GM19043 (cell line): ENCODE results near the gene ROBO1.

Experiments
- ATAC-seq: cut with Tn5 transposase; IDR thresholded peaks from one replicate; pipeline ENCODE4 v1.9.1; 2021; ENCODE audit warnings: low read depth; ENCODE audit not compliant: unreplicated experiment

The ROBO1 gene

DNA sequence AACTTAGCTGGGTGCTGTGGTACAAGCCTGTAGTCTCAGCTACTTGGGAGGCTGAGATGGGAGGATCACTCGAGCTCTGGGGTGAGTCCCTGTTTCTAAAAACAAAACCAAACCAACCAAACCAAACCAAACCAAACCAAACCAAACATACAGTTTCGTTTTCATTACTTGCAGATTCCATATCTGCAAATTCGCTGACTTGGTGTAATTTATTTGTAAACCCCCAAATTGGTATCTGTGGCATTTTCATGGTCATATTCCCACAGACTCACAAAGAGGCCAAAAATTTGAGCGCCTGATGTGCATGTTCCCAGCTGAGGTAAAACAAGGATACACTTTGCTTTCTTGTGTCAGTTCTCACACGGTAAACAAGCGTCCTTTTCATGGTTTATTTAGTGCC is 1138.3 kb downstream of the ROBO1 start:
- ATAC-seq: no peak

DNA sequence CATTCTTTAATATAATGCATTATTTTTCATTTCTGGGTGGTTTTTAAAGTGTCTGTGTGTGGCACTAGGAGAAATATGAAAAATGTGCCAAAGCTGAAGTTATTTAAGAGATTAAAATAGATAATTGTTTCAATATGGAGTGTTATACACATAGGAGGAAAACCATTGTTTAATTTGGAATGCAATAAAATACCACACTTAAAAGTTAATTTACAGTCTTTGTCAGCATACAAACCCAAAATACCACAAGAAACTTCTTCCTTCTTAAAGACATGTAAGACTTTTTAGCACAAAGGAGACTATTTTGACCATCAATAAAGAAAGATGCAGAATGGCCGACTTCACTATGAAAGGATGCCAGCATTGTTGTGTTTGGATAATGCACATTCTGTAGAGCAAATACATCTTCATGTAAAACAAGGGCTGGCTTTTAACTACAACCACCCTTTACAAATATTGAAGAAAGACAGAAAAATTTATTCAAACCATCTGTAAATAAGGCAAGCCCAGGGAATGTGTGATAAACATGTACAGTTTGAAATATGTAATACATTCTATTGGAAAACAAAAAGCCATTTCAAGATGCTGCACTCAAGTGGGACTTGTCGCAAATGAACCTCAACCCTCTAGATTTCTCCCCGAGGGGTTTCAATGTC is 1146.6 kb downstream of the ROBO1 start:
- no peak for ATAC-seq

DNA sequence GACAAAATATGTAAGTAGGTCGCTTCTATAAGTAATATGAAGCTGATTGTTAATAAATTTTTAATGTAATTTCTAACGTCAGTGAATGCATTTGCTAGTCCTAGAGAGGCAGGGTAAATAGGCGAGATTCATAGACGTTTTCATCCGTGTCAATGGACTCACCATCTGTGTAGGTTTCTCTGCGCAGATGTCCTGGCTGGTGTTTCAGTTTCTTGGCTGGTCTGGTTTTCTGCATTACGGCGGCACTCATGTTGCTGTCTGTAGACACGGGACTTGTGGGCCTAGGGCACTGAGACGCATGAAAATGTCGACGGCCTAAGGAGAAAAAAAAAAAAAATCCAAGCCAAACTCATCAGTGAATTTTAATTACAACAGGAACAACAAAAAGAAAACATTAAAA is 1153.3 kb downstream of the ROBO1 start:
- ATAC-seq: no peak

DNA sequence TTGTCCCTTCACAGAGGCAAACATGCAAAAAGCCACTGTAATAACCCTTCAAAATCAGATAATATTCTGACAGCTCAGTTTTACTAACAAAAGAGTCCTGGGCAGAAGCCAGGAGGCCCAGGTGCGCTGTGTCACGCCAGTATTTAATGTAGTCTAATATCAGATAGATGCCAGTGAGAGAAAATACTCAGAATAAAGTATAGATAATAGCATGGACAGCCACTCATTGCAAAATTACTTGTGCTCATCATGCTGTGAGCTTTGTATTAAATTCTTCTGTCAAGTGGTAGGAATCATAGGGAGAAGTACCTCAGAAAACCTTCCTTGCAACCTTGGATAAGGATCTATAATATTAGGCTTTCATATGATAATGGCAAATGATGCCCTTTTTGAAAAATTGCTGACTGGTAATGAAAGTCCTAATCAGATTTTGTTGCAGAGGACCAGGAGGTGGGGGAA is 1154.3 kb downstream of the ROBO1 start:
- no peak for ATAC-seq

DNA sequence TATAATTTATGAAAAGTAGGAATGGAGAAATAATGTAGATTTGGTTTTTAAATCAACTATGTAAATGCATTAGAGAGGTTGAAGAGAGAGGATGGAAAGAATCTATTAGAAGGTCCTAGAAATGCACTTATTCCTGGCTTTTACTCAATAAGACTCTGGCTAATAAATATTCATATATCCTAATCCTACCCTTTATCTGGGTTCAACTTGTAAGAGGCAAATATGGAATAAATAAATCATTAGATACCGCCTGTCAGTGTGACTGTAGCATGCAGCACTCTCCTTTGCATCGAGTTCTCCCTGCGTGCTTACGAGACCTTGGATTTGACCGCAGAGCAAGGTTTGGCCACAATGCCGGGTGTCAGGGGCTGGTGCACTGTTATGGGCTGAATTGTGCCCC is 1156.5 kb downstream of the ROBO1 start:
- ATAC-seq: no peak

DNA sequence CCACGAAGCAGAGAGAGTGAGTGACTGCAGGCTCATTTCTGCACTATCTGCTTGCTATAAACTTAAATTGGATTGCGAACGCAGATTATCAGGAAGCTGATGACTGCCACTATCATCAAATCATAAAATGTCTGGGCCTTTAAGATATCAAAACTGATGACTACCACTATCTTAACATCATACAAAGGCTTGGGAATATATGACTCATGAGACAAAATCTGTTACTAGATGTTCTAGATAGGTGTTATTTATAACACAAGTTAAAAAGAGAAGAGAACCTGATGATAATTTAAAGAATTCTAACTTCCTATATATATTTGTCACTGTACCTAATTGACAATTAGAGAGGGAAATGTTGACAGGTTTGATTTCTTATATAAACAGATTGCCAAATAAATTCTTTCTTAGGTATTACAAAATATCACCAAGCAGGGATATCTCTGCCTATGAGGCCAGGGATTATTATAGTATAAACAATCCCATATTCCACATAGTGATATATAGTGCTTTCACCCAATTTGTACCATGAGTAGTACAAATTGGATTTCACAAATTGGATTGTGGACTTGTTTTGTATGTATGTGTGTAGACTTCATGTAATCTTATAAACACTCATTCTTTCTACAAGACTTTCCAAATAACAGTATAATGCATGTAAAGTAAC is 1157.2 kb downstream of the ROBO1 start:
- ATAC-seq: no peak

DNA sequence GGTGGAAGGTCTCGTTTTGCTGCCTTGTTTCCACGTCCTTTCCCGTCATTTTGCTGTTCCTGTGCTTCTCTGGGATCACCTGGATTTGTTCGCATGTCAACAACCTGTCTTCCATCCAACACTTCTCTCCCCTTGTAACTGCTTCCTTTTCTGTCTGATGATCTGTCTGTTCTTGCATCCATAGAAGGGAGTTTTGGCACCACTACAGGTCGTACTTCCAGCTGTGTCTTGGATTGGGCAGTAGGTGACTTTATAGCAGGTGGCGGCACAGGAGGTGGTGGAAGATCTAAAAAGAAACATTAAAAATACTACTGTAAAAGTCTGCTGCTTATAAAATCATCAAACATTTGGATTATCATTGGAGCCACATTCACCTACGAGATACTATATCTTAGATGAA is 1161.0 kb downstream of the ROBO1 start:
- ATAC-seq: no peak

DNA sequence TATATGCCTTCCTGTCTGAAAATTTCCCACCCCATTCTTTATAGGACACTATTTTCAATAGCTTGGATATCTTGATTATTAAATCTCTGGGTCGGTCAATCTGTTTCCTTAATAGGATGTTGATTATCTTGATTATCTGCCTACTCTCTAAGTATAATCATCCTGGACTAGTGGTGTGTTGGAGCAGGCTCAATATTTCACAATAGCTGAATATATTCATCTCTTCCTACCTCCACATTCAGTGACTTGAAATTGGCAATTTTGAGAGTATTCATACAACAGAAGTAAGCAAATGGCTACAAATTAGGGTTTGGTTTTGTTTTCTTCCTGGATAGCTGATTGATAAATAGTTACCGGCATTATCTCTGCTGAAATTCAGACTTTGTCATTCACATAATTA is 1162.6 kb downstream of the ROBO1 start:
- ATAC-seq: no peak

DNA sequence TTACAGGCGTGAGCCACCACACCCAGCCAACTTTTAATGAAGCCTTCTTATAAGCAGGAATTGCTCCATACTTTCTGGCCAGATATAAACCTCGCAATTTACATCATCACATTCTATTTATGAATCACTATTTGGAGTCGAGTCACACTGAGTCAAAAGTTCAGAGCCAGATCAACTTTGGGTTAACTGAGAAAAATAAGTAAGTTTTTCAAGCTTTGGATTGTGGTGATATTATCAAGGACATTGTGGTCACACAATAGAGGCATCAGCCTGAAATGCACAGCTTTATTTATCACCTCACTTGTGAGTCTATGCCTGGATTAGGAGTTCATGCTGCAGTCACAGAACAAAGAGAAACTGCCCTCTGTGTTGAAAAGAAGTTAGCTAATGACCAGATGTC is 1163.5 kb downstream of the ROBO1 start:
- ATAC-seq: no peak

DNA sequence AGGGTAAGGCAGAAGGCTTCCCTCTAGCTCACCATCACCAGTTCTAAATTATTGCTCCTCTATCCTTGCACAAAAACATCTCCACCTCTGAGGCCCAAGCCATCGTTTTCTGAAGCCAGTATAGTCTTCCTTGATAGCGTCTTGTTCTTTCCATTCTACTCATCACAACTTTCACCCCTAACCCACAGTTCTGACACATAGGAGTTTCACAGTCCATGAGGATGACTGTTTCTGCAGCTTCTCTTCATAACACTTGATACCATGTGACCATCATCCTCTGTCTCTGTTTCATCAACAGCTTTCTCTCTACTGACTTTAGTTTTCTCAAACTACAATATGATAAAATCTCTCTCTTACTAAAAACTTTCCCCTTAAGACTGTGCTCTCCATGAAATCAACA is 1166.5 kb downstream of the ROBO1 start:
- ATAC-seq: no peak

DNA sequence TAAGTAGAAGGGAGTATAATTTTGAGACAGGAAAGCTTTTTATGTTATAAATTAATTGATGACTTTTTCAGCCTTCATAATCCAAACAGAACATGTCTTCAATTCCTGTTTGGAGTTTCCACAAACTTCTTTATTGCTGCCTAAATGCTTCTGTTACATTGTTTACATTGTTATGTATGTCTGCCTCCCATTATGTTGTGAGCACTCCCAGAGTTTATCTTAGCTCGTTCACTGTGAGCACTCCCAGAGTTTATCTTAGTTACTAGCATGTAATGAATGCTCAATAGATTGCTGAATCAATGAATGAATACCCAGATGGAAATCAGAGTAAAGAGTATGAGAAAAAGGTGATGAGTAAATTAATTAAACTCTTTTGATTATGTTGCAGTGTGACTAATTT is 1178.0 kb downstream of the ROBO1 start:
- ATAC-seq: no peak

DNA sequence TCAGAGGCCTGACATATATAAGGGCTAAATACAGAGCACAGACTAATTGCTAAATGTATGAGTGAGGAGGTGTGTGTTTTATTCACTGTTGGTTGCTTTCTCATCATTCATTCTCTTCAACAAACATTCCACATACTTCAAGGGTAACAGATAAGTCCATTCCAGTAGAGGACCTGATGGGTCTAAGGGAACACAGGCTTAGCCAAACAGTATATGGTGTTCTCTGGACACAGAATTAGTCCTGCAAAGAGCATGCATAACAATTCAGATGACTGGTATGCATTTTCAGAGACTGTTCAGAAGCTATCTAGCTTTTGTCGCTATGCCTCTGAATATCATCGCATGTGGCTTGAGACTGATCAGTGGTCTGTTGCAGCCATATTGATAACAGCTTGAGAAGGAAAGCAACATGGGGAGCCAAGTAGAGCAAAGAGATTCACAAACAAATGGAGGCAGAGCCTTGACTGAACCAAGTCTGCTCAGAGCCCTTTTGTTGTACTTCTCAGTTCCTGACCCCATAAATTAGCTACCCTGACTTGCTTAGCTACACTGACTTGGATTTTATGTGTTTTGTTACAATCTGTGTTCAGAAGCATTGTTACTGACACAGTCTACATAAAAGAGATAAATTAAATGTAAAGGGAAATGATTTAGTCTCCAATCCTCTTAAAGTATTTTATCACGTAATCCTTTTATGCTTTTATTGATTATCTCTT is 1178.7 kb downstream of the ROBO1 start:
- no peak for ATAC-seq

DNA sequence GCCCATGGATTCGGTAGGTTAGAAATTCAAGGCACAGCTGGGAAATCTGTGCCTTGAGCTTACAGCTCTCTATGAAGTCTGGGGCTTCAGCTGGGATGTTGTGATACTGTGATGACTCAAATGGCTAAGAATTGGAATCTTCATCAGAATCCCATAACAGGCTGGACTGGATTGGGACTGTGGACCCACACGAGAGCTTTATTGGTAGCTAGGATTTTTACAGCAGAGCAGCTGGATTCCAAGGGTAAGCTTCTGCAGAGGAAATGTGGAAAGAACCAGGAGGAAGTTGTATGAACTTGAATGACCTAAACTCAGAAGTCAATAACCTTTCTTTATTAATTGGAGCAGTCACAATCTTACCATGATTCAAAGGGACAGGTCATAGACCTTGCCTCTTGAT is 1187.1 kb downstream of the ROBO1 start:
- ATAC-seq: no peak

DNA sequence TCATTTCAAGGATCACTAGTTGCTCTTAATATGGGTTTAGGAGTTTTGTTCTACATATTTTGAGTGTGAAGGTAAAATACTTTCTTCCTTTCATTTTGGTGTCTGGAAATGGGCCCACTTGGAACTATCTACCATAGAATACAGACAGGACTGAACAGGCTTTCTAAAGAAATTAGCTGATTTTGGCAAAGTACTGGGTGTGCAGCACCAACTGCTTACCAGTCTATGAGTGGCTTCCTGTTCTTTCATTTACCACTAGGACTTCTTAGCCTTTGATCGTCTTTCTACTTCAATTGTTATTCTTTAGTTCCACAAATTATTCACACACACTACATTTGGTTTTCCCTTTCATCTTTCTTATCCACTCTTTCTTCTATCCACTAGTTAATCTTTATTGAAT is 1196.3 kb downstream of the ROBO1 start:
- no peak for ATAC-seq

DNA sequence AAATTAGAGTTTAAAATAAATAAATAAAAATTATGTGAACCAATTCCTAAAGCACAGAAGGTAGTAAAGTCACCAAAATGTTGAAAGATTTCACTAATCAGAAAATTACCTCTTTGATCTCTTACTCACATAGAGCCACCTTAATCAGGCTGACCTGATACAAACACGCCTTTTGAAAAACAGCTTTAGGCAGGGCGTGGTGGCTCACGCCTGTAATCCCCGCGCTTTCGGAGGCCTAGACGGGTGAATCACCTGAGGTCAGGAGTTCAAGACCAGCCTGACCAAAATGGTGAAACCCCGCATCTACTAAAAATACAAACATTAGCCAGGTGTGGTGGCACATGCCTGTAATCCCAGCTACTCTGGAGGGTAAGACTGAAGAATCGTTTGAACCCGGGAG is 1197.3 kb downstream of the ROBO1 start:
- no peak for ATAC-seq

DNA sequence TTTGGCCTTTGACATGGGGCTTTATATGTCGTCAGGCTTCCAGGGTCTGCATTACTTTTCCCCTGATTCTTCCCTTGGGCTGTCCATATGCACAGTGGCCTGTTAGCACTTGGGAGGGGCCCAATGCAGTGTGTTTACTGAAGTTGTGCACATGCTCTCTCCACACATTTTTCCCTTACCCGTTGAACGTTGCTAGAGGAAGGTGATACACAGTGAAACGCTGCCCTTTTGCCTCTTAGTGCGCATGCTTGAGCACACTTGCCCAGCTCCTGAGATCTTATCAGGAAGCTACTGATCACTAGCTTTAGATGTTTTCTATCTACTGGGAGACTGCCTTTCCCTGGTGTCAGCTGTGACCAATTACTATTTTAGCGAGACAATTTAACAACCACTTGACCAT is 1198.0 kb downstream of the ROBO1 start:
- no peak for ATAC-seq

DNA sequence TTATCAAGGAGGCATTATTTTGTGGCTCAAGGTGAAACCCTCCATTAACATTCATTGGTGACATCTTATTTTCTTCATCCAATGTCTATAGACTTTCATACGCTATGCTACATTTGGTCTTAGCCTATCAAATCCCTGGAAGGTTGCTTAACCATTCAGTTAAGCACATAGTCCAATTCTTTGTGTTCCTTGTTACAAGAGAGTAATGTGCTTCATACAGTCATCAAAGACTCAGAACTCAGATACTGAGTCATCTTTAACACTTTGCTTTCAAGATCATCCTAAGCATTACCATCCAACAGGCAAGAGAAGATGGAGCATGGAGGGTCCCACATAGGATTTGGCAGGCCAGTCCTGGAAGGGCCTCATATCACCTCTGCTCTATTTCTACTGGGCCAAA is 1202.1 kb downstream of the ROBO1 start:
- ATAC-seq: no peak

DNA sequence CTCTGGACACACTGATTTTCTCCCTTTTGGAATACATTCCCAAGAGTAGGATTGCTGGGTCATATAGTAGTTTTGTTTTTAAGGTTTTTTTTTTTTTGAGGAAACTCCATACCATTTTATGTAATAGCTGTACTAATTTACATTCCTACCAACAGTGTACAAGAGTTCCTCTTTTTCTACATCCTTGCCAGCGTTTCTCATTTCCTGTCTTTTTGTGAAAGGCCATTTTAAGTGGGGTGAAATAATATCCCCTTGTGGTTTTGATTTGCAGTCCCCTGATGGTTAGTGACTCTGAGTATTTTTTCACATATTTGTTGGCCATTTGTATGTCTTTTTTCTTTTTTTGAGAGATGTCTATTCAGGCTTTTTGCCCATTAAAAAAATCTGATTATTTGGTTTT is 1205.5 kb downstream of the ROBO1 start:
- no peak for ATAC-seq
